ENCODE results near the gene CFAP45. TPM values are rescaled to one million over a fixed set of nuclear protein-coding genes. Genes with fewer than 3 reads are reported as not detected.
A peak's percentile ranks its signal among the peaks of the same experiment; 100 is the strongest.

The CFAP45 gene
- total RNA-seq, 4 donors from 2014 or later, result 2.5 TPM; not detected in 3

GRCh38 chr1:159941591-159942560, 41.9 kb upstream of the CFAP45 start:
- Histone ChIP-seq H3K4me1 (peaks cover 6 to 44% (median 14%) of the 10 kb centered on the region in 4 donors), H3K4me3 (no peak overlapping the region), H3K36me3 (no peaks in the 10 kb centered on the region), H3K27me3 (no peaks in the 10 kb centered on the region), H3K27ac (no peak overlapping the region), H3K9me3 (no peaks in the 10 kb centered on the region)
- peak in 1 of 3 donors; percentile 40 for DNase-seq
- TF ChIP-seq POLR2A (IDR thresholded peaks at IDR 0.05), result no peak
- TF ChIP-seq CTCF (IDR thresholded peaks at IDR 0.05), result no peak

GRCh38 chr1:159941141-159941540, 41.2 kb upstream of the CFAP45 start:
- no peaks in the 10 kb centered on the region for H3K27me3 ChIP-seq
- no peak overlapping the region for H3K4me3 ChIP-seq
- peak in 1 of 3 donors; percentile 18 for DNase-seq
- no peaks in the 10 kb centered on the region for H3K36me3 ChIP-seq
- no peak for TF ChIP-seq CTCF (IDR thresholded peaks at IDR 0.05)
- TF ChIP-seq POLR2A (IDR thresholded peaks at IDR 0.05), result no peak
- H3K4me1 ChIP-seq, result peaks cover 9 to 49% (median 19%) of the 10 kb centered on the region in 4 donors
- no peaks in the 10 kb centered on the region for H3K9me3 ChIP-seq
- no peak overlapping the region for H3K27ac ChIP-seq

DNA sequence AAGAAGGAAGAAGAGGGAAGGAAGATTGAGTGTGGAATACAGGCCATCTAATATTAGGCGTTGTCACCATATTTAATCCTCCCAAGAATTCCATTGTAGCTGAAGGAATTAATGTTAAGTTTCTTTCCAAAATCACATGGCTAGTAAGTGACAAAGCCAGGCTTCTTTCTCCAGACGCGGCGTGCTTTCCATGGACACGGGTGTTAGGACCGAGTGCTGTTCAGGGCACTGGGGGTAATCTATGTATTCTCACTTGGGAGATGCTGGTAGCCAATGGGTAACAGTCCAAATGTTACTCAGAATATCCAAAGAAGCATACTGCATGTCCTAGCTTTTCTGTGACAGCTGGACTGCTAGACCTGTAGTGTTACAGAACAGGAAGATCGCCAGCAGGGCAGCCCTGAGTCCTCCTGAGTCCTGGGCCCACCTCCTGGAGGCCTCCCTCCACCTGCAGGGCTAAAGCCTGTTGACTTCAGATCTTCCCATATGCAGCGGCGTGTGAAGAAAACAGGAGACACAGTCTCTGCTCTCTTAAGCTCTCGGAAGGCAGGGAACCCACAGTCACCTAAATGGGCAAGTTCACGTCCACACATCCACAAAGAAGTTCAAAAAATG, 40.1 kb upstream of the CFAP45 start:
- DNase-seq, result no peak
- Histone ChIP-seq H3K27ac (peak overlapping the region in 2 of 4 donors; percentile 89 to 93), H3K36me3 (no peaks in the 10 kb centered on the region), H3K9me3 (no peaks in the 10 kb centered on the region), H3K4me3 (no peak overlapping the region), H3K27me3 (no peaks in the 10 kb centered on the region), H3K4me1 (peaks cover 9 to 43% (median 12%) of the 10 kb centered on the region in 4 donors)
- no peak for TF ChIP-seq POLR2A (IDR thresholded peaks at IDR 0.05)
- no peak for TF ChIP-seq CTCF (IDR thresholded peaks at IDR 0.05)

- Histone ChIP-seq H3K4me1 (peaks cover 9 to 38% (median 9%) of the 10 kb centered on the region in 4 donors), H3K36me3 (no peaks in the 10 kb centered on the region), H3K4me3 (no peak overlapping the region), H3K9me3 (no peaks in the 10 kb centered on the region), H3K27me3 (no peaks in the 10 kb centered on the region), H3K27ac (peak overlapping the region in 2 of 4 donors; percentile 89 to 93)
- TF ChIP-seq CTCF (IDR thresholded peaks at IDR 0.05) (no peak), POLR2A (IDR thresholded peaks at IDR 0.05) (no peak)
- no peak for DNase-seq
Observed at GRCh38 chr1:159939678-159940002, 39.7 kb upstream of the CFAP45 start.

GRCh38 chr1:159938905-159939677, 39.1 kb upstream of the CFAP45 start:
- no peaks in the 10 kb centered on the region for H3K9me3 ChIP-seq
- H3K27me3 ChIP-seq, result no peaks in the 10 kb centered on the region
- H3K27ac ChIP-seq, result peak overlapping the region in 3 of 4 donors; percentile 26 to 93 (median 89)
- H3K4me1 ChIP-seq, result peaks cover 9 to 38% (median 9%) of the 10 kb centered on the region in 4 donors
- TF ChIP-seq POLR2A (IDR thresholded peaks at IDR 0.05) (no peak), CTCF (IDR thresholded peaks at IDR 0.05) (no peak)
- no peak for DNase-seq
- H3K4me3 ChIP-seq, result no peak overlapping the region
- no peaks in the 10 kb centered on the region for H3K36me3 ChIP-seq
